ENCODE data around the gene MEG3. TPM values are rescaled to one million over a fixed set of nuclear protein-coding genes. Genes with fewer than 3 reads are reported as not detected.

The MEG3 gene
- total and polyA plus RNA-seq, 2 experiments from 2014 or later, result not detected

DNA sequence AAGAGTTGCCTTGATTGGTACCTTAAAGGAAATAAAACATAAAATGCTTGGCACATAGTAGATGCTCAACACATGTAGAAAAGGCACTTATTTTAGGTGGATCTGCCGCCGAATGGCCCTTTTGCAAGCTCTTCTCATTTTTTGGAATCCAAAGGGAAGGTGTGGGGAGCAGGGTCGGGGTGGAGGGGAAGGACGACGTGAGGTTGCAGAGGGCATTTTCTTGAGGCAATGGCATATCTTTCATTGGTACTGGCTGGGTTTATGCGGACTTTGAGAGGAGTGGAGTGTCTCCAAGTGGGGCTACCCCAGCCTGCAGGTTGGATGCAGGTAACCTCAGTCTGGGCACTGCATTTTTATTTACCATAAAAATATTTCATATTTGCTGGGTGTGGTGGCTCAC lies 69.5 kb downstream of the MEG3 start:
- no peak for DNase-seq (ENCODE audit: low spot score)
- Histone ChIP-seq H3F3A (replicated peaks; ENCODE audit: low read depth) (no peaks in the 10 kb centered on the region), H3K4me1 (ENCODE audit: insufficient read depth) (peaks cover 26% of the 10 kb centered on the region), H3K27ac (ENCODE audit: low read depth) (no peak overlapping the region), H3K9me2 (ENCODE audit: insufficient read depth) (no peaks in the 10 kb centered on the region), H2AFZ (no peak overlapping the region), H3K4me3 (no peak overlapping the region), H3K79me2 (replicated peaks; ENCODE audit: insufficient read depth) (no peaks in the 10 kb centered on the region), H4K20me1 (replicated peaks; ENCODE audit: insufficient read depth) (no peaks in the 10 kb centered on the region), H3K36me3 (ENCODE audit: insufficient read depth) (no peaks in the 10 kb centered on the region), H3K27me3 (ENCODE audit: insufficient read depth) (peaks cover 12% of the 10 kb centered on the region), H3K4me2 (no peak overlapping the region)
- H3K9me3 Mint-ChIP-seq, result no peaks in the 10 kb centered on the region
- no peak for ATAC-seq
- H3K4me3 Mint-ChIP-seq, result no peak overlapping the region
- H3K27ac Mint-ChIP-seq, result no peak overlapping the region
- no peaks in the 10 kb centered on the region for H3K36me3 Mint-ChIP-seq (ENCODE audit: low read depth)
- peaks cover 31% of the 10 kb centered on the region for H3K4me1 Mint-ChIP-seq
- no peak for TF ChIP-seq ZNF331 (CRISPR knock-in tag; IDR thresholded peaks at IDR 0.05; ENCODE audit: low read depth)
- TF ChIP-seq, protein P1, sequence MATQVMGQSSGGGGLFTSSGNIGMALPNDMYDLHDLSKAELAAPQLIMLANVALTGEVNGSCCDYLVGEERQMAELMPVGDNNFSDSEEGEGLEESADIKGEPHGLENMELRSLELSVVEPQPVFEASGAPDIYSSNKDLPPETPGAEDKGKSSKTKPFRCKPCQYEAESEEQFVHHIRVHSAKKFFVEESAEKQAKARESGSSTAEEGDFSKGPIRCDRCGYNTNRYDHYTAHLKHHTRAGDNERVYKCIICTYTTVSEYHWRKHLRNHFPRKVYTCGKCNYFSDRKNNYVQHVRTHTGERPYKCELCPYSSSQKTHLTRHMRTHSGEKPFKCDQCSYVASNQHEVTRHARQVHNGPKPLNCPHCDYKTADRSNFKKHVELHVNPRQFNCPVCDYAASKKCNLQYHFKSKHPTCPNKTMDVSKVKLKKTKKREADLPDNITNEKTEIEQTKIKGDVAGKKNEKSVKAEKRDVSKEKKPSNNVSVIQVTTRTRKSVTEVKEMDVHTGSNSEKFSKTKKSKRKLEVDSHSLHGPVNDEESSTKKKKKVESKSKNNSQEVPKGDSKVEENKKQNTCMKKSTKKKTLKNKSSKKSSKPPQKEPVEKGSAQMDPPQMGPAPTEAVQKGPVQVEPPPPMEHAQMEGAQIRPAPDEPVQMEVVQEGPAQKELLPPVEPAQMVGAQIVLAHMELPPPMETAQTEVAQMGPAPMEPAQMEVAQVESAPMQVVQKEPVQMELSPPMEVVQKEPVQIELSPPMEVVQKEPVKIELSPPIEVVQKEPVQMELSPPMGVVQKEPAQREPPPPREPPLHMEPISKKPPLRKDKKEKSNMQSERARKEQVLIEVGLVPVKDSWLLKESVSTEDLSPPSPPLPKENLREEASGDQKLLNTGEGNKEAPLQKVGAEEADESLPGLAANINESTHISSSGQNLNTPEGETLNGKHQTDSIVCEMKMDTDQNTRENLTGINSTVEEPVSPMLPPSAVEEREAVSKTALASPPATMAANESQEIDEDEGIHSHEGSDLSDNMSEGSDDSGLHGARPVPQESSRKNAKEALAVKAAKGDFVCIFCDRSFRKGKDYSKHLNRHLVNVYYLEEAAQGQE (IDR thresholded peaks at IDR 0.05; ENCODE audit: unreplicated experiment), result no peak
- no peak for TF ChIP-seq NANOG (IDR thresholded peaks at IDR 0.05; ENCODE audit: borderline replicate concordance)
- TF ChIP-seq STAT1 (IDR thresholded peaks at IDR 0.05; ENCODE audit: unreplicated experiment), result no peak
- no peak for TF ChIP-seq ZNF114 (CRISPR knock-in tag; IDR thresholded peaks at IDR 0.05)
- no peak for TF ChIP-seq JUNB (IDR thresholded peaks at IDR 0.05; ENCODE audit: unreplicated experiment)
- no peak for TF ChIP-seq CREB1 (CRISPR knock-in tag; IDR thresholded peaks at IDR 0.05; ENCODE audit: low read depth)
- no peak for TF ChIP-seq ZNF462 (CRISPR knock-in tag; IDR thresholded peaks at IDR 0.05)
- TF ChIP-seq, protein P2, sequence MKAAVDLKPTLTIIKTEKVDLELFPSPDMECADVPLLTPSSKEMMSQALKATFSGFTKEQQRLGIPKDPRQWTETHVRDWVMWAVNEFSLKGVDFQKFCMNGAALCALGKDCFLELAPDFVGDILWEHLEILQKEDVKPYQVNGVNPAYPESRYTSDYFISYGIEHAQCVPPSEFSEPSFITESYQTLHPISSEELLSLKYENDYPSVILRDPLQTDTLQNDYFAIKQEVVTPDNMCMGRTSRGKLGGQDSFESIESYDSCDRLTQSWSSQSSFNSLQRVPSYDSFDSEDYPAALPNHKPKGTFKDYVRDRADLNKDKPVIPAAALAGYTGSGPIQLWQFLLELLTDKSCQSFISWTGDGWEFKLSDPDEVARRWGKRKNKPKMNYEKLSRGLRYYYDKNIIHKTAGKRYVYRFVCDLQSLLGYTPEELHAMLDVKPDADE (IDR thresholded peaks at IDR 0.05), result no peak
- no peak for TF ChIP-seq EZH2phosphoT487 (IDR thresholded peaks at IDR 0.05; ENCODE audit: unreplicated experiment)
- no peak for TF ChIP-seq POLR2AphosphoS5 (IDR thresholded peaks at IDR 0.05; ENCODE audit: low read depth)
- no peak for TF ChIP-seq EZH2 (IDR thresholded peaks at IDR 0.05; ENCODE audit: low read depth, unreplicated experiment)
- no peak for TF ChIP-seq CTCF (conservative IDR thresholded peaks at IDR 0.05; ENCODE audit: low read depth in 2 of 2)
- peaks cover 14% of the 10 kb centered on the region for H3K27me3 Mint-ChIP-seq (ENCODE audit: insufficient read depth, low read depth, poor library complexity)

Measured in GM23338 (cell line).